GM12872 (cell line): ENCODE results near the gene FTSJ1.

Source experiments
- TF ChIP-seq, protein P1 (sequence below): IDR thresholded peaks from 3 replicates; pipeline ENCODE4 v1.5.1; 2011; ENCODE audit warnings: low read depth, mild to moderate bottlenecking, low read length, moderate library complexity; ENCODE audit not compliant: insufficient read depth

FTSJ1 gene, protein sequence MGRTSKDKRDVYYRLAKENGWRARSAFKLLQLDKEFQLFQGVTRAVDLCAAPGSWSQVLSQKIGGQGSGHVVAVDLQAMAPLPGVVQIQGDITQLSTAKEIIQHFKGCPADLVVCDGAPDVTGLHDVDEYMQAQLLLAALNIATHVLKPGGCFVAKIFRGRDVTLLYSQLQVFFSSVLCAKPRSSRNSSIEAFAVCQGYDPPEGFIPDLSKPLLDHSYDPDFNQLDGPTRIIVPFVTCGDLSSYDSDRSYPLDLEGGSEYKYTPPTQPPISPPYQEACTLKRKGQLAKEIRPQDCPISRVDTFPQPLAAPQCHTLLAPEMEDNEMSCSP

DNA sequence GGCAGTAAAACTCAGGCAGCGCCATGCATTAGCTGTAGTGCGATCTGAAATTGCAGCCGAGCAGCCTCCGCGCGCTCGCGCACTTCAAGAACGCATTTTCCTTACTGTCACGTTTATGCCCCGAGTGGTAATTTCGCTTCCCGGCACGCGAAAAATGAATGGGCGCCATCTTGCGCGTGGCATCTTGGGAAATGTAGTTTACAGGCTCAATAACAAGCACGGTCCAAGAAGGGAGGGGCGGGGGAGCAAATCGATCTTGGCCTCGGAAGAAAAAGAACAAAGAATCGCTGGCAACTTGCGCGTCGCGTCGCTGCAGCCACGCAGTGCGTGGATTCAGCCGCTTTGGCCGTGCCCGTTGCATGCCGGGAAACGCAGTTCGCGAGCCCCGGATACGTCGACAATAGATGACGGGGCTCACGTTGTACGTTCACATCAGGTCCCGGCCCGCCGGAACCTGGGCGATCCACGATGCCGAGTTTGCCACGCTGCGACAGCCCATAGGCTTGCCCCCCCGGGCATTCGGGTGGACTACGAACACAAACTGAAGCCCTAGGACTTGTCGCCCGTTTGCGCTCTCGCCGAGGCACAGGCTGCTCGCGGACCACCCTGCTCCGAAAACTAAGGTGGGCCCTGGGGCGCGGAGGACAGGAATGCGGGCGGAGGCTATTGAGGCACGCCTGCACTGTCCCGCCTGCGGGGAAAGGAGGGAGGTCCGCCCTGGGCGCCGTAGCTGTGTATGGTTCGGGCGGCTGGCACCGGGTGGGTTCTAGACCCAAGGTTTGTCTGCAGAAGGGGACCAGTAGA lies at the start of gene FTSJ1:
Gene FTSJ1 (plus strand): TSS at position 426 of the 804 bp plus-strand sequence. CDS start 1,849 bp downstream, outside the sequence.
- TF ChIP-seq, protein P1, sequence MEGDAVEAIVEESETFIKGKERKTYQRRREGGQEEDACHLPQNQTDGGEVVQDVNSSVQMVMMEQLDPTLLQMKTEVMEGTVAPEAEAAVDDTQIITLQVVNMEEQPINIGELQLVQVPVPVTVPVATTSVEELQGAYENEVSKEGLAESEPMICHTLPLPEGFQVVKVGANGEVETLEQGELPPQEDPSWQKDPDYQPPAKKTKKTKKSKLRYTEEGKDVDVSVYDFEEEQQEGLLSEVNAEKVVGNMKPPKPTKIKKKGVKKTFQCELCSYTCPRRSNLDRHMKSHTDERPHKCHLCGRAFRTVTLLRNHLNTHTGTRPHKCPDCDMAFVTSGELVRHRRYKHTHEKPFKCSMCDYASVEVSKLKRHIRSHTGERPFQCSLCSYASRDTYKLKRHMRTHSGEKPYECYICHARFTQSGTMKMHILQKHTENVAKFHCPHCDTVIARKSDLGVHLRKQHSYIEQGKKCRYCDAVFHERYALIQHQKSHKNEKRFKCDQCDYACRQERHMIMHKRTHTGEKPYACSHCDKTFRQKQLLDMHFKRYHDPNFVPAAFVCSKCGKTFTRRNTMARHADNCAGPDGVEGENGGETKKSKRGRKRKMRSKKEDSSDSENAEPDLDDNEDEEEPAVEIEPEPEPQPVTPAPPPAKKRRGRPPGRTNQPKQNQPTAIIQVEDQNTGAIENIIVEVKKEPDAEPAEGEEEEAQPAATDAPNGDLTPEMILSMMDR, result no peak

DNA sequence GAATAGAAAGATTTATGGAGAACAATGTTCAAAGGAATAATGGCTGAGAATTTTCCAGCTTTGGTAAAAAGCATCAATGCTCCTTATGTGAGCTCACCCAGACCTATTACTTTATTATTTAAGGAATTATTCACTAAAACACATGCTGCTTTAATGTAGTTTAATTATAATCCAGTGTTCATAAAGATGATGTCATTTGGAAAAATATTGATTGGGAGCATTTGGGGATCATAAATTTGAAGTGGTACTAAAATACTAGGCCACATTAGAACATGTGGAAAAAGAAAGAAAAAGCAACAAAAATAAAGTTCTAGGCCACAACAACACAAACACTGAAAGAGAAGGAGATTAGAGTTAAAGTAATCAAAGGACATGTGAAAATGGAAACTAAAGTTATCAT lies 25.9 kb upstream of the FTSJ1 start:
- TF ChIP-seq, protein P1, result no peak

DNA sequence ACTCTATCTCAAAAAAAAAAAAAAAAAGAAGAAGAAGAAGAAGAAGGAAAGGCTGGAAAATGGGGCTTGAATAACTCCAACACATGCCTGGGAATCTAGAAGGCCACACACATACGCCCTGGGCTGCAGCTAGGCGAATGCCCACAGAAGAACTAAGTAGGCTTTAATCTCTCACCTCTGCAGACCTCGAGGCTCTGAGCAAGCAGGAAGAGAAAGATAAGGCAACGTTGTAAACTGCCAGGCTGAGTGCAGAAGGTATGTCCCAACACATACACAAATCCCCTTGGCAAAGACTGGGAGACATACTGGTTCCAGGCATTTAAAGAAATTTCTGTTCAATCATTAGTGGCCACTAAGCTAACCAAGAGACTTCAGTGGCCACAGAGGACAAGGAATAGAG lies 24.3 kb upstream of the FTSJ1 start:
- TF ChIP-seq, protein P1, result no peak

DNA sequence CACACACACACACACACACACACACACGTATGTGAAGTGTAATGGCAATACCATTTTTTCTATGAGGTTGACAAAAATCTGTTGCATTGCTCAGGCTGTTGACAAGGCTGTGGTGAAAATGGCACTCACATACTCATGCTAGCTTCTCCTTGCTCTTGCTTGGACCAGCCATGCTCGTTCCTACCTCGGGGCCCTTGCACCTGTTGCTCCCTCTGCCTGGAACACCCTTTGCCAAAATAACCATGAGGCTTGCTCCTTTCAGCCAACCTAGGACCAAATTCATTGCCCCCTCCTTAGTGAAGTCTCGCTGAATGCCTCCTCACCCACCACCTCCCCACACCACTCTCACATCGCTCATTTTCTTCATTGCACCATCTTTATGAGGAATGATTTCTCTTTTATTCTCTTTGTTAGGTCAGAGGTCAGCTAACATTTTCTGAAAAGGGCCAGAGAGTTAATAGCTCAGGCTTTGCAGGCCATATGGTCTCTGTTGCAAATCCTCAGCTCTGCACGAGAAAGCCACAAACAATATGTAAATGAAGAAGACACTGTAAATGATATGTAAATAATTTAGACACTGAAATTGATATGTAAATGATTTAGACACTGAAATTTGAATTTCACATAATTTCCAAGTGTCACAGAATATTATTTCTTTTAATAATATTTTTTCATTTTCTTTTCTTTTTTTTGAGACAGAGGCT lies 19.2 kb upstream of the FTSJ1 start:
- TF ChIP-seq, protein P1, result no peak

DNA sequence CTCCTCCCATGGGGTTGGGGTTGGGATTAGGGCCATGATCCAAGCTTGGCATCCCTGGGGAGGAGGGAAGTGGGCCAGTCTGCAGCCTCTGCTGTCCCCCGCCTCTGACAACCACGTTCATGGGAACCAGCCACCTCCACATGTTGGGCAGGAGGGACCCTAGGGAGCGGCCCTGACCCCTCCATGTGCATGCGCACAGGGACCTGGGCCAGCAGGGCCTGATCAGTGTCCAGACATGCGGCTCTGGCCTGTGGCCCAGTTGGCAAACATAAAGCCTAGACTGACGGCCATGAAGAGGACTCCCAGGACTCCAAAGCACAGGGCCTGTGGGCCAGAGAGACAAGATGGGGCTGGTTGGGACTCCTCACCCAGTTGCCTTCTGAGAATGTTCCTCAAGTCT lies 17.3 kb upstream of the FTSJ1 start:
- TF ChIP-seq, protein P1, result no peak

DNA sequence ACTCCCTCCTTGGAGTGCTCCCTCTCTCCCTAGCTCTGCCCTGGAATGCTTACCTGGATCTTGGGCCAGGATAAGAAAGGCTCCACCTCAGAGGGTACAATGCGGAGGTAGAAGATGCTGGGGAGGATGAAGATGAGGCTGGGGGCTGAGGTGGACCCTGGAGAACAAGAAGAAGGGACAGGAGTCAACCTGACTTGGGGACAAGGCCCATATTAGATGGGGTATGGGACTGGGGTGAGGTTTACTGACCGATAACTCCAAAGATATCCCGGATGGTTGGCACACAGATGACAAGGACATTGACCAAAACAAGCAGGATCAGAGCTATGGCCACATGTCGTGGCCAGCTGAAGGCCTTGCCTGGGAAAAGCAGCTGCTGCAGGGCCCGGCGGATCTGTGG lies 16.5 kb upstream of the FTSJ1 start:
- TF ChIP-seq, protein P1, result no peak

DNA sequence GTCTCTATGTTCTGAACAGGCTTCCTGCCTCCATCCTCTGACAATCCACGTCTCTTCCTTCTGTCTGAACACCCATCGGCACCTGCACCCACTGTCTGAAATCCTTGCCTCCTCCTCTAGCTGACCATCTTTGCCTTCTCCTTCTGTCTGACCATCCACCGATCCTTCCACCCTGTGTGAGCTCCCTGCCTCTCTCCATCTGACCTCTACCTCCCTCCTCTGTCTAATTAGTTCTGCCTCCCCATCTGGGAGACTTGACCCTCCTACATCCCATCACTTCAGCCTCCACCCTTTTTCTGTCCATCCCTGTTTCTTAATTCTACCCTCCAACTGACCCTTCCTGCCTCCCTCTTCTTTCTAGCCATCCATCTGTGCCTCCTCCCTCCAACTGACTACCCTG lies 16.0 kb upstream of the FTSJ1 start:
- TF ChIP-seq, protein P1, result no peak
